HepG2 (cell line): ENCODE data around the gene C1RL. TPM values are rescaled to one million over a fixed set of nuclear protein-coding genes. Genes with fewer than 3 reads are reported as not detected.

Experiments
- ARID5B ChIP-seq: IDR thresholded peaks from 2 replicates; pipeline ENCODE4 v1.4.0; 2020; ENCODE audit warnings: mild to moderate bottlenecking, missing genetic modification reagents
- ERF ChIP-seq: IDR thresholded peaks from 2 replicates; pipeline ENCODE4 v1.6.1; 2018; ENCODE audit warnings: missing biosample characterization, missing genetic modification reagents
- FOXA3 ChIP-seq: IDR thresholded peaks from 2 replicates; pipeline ENCODE4 v1.6.1; 2016; ENCODE audit warnings: missing genetic modification reagents, missing compliant biosample characterization
- GATAD2A ChIP-seq: IDR thresholded peaks from 2 replicates; pipeline ENCODE4 v1.6.1; 2016
- HNRNPL ChIP-seq: fragments of 200-400 bp; formaldehyde crosslinking; IDR thresholded peaks from 2 replicates; pipeline ENCODE4 v1.6.1; 2017; ENCODE audit warnings: mild to moderate bottlenecking, low read depth, low read length
- MEIS1 ChIP-seq: sonication (generic); formaldehyde crosslinking; IDR thresholded peaks from 2 replicates; pipeline ENCODE4 v1.9.0; 2021; ENCODE audit warnings: mild to moderate bottlenecking, missing genetic modification reagents, moderate library complexity, borderline replicate concordance
- MTERF4 ChIP-seq: sonication (generic); formaldehyde crosslinking; IDR thresholded peaks from 2 replicates; pipeline ENCODE4 v1.8.0; 2023; ENCODE audit warnings: mild to moderate bottlenecking, missing genetic modification reagents
- MTF1 ChIP-seq: sonication (generic); formaldehyde crosslinking; IDR thresholded peaks from 2 replicates; pipeline ENCODE4 v1.5.0; 2020; ENCODE audit warnings: missing genetic modification reagents
- NCOR1 ChIP-seq: fragments of 200-600 bp; sonication (generic); IDR thresholded peaks from 2 replicates; pipeline ENCODE4 v1.7.0; 2017; ENCODE audit warnings: antibody characterized with exemption, low read length, borderline replicate concordance
- PRDM10 ChIP-seq: sonication (generic); formaldehyde crosslinking; IDR thresholded peaks from 2 replicates; pipeline ENCODE4 v1.4.0; 2020; ENCODE audit warnings: low read depth, missing genetic modification reagents
- PTBP1 ChIP-seq: fragments of 200-400 bp; formaldehyde crosslinking; IDR thresholded peaks from 2 replicates; pipeline ENCODE4 v1.6.1; 2018; ENCODE audit warnings: low read length, low read depth; ENCODE audit not compliant: poor library complexity, severe bottlenecking
- SMAD3 ChIP-seq: sonication (generic); formaldehyde crosslinking; IDR thresholded peaks from 2 replicates; pipeline ENCODE4 v1.4.0; 2020; ENCODE audit warnings: missing genetic modification reagents
- YY1 ChIP-seq: IDR thresholded peaks from 2 replicates; pipeline ENCODE4 v1.6.1; 2011; ENCODE audit warnings: low read length, low read depth, moderate library complexity, mild to moderate bottlenecking; ENCODE audit not compliant: insufficient read depth, insufficient replicate concordance
- ZNF234 ChIP-seq: sonication (generic); formaldehyde crosslinking; conservative IDR thresholded peaks from 2 replicates; pipeline ENCODE4 v1.5.1; 2020; ENCODE audit warnings: mild to moderate bottlenecking, missing genetic modification reagents
- ZNF280D ChIP-seq: sonication (generic); formaldehyde crosslinking; IDR thresholded peaks from 2 replicates; pipeline ENCODE4 v1.5.1; 2020; ENCODE audit warnings: mild to moderate bottlenecking, missing genetic modification reagents
- ZNF296 ChIP-seq: sonication (generic); formaldehyde crosslinking; conservative IDR thresholded peaks from 2 replicates; pipeline ENCODE4 v1.5.0; 2020; ENCODE audit warnings: mild to moderate bottlenecking, missing genetic modification reagents
- ZNF777 ChIP-seq: sonication (generic); formaldehyde crosslinking; IDR thresholded peaks from 2 replicates; pipeline ENCODE4 v1.4.0; 2020; ENCODE audit warnings: missing genetic modification reagents
- ZNF891 ChIP-seq: sonication (generic); formaldehyde crosslinking; IDR thresholded peaks from 2 replicates; pipeline ENCODE4 v1.5.0; 2020; ENCODE audit warnings: mild to moderate bottlenecking, missing genetic modification reagents
- polyA plus RNA-seq, 8 experiments: library from polyadenylated mRNA; depleted of rRNA in 3 of 8; stranded (reverse) in 7 of 8; unstranded in 1 of 8; fragments of >200 nt; fragmentation: Illumina TruSeq in 4 of 8; extraction: Trizol in 4 of 8; gene quantifications; 2 replicates each; pipeline versions ENCODE4 v1.2.1 to v1.2.3, GENCODE V29; 2011 to 2016; ENCODE audit warnings: low read depth in 4 of 8, missing spikeins in 1 of 8, mixed read lengths in 1 of 8; ENCODE audit not compliant: insufficient read depth in 1 of 8
- total RNA-seq, 5 experiments: library from RNA; depleted of rRNA; stranded (reverse); fragments of >200 nt; fragmentation: Illumina TruSeq; extraction: Trizol; gene quantifications; 2 replicates each; pipeline ENCODE4 v1.2.3, GENCODE V29; 2016; ENCODE audit warnings: low read depth in 1 of 5

Gene C1RL
- total and polyA plus RNA-seq, 2 of the 13 experiments (the other 11 are each of a cell fraction or from before 2014, with no cell fraction given), result 28.9 to 53.1 TPM

GRCh38 chr12:7127916-7128626 is 19.1 kb upstream of the C1RL start (continued):
- TF ChIP-seq ZNF280D (CRISPR knock-in tag) (peak; percentile 56; the same call in 1 of the 2 replicates), PTBP1 (no peak), SMAD3 (CRISPR knock-in tag) (peak; percentile 22; the same call in 1 of the 2 replicates), ZNF891 (CRISPR knock-in tag) (peak; percentile 24; the same call in 1 of the 2 replicates), ERF (CRISPR knock-in tag) (peak; percentile 72; the same call in 1 of the 2 replicates), HNRNPL (peak; percentile 47; the same call in 1 of the 2 replicates), GATAD2A (CRISPR knock-in tag) (peak; percentile 91), ZNF234 (CRISPR knock-in tag) (no peak), ZNF777 (CRISPR knock-in tag) (no peak), FOXA3 (CRISPR knock-in tag) (peak; percentile 68), MEIS1 (peak; percentile 27; the same call in 1 of the 2 replicates), MTF1 (CRISPR knock-in tag) (no peak), ZNF296 (CRISPR knock-in tag) (0 out of 2 replicates have a peak, but pooled peaks have one; percentile 30), NCOR1 (peak; percentile 93), MTERF4 (CRISPR knock-in tag) (no peak), YY1 (peak; percentile 16), PRDM10 (CRISPR knock-in tag) (no peak), ARID5B (peak; percentile 75)
